Fibroblast of skin of scalp (primary cell): ENCODE measurements around the gene VWA8.
"Not testable (repeated sequence)": the region's sequence is repeated elsewhere in the genome, so short reads cannot be mapped to it uniquely, and the experiment has no call there.

ENCODE experiments used
- DNase-seq: peaks from one replicate; pipeline ENCODE4 v3.0.0-alpha.2; 2013

The VWA8 gene

DNA sequence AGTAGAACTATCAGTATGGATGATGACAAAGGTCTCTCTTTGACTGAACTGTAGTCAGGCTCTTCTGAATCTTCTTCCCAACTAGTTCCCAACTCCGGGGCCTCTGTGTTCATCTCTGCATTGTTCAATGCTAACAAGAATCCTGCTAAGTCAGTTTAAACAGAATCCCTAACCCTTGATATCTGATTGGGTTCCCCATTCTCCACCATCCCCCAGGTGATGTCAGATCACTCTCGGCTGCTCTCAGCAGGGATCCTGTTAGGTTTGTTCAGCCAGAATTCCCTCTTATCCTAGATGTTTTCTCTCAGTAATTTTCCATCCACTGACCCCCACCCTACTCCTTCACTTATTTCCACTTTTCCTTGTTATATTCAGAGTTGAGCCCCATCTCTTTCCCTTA lies 280.0 kb downstream of the VWA8 start:
- DNase-seq: no peak

GRCh38 chr13:41678848-41679247 lies 282.1 kb downstream of the VWA8 start:
- DNase-seq: no peak

- no peak for DNase-seq
These were observed 282.7 kb downstream of the VWA8 start for GRCh38 chr13:41678249-41678648.

GRCh38 chr13:41675306-41675705 lies 285.6 kb downstream of the VWA8 start:
- no peak for DNase-seq

DNA sequence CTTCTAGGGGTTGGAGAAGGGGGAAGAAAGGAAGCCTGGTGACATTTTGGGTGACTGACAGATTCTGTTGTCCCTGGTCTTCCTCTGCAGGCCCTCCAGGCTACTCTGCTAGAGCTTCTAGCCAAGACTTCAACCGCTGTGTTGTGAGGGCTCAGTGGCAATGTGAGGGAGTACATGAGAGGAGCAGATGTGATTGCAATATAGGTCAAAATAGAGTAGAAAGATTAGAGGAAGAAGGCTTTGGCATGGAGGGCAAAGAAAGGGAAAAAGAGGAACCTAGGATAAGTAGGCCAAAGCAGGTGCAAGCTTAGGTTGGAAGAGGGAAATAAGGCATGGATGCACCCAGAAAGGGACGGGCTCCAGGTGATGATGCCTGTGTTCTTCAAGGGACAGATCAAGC lies 286.7 kb downstream of the VWA8 start:
- DNase-seq: no peak

- no peak for DNase-seq
These were observed 287.3 kb downstream of the VWA8 start for GRCh38 chr13:41673640-41674039.

- no peak for DNase-seq
These were observed 290.0 kb downstream of the VWA8 start for GRCh38 chr13:41670873-41671443.

GRCh38 chr13:41668130-41668757 lies 292.7 kb downstream of the VWA8 start:
- DNase-seq: peak; percentile 92

GRCh38 chr13:41666644-41667043 lies 294.3 kb downstream of the VWA8 start:
- DNase-seq: no peak

- DNase-seq: no peak
These were observed 300.5 kb downstream of the VWA8 start for GRCh38 chr13:41660411-41660810.

- peak; percentile 67 for DNase-seq
These were observed 302.8 kb downstream of the VWA8 start for GRCh38 chr13:41658057-41658661.

- DNase-seq: no peak
These were observed 304.9 kb downstream of the VWA8 start for GRCh38 chr13:41655997-41656396.

- no peak for DNase-seq
These were observed 306.1 kb downstream of the VWA8 start for GRCh38 chr13:41654796-41655195.

GRCh38 chr13:41652735-41653361 lies 308.1 kb downstream of the VWA8 start:
- peak; percentile 75 for DNase-seq

GRCh38 chr13:41651413-41652058 lies 309.4 kb downstream of the VWA8 start:
- DNase-seq: no peak

DNA sequence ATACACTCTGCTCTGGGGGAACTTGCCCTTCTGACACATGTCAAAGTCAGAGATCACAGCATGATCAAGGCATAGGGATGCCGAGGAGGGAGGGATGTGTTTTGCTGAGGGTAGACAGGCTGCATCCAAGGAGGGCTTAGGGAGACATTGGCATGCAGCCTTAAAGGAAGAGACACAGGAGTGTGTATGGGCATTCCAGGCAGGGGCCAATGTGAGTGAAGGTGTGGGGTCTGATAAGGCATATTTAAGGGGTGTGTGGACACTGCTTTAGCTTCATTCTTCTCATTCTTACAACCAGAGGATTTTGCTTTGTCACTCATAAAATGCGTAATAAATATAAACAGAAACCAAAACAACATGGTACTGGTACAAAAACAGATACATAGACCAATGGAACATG lies 310.2 kb downstream of the VWA8 start:
- no peak for DNase-seq

- peak; percentile 29 for DNase-seq
These were observed 311.2 kb downstream of the VWA8 start for GRCh38 chr13:41649659-41650058.

- DNase-seq: peak; percentile 36
These were observed 312.5 kb downstream of the VWA8 start for GRCh38 chr13:41648314-41648935.

DNA sequence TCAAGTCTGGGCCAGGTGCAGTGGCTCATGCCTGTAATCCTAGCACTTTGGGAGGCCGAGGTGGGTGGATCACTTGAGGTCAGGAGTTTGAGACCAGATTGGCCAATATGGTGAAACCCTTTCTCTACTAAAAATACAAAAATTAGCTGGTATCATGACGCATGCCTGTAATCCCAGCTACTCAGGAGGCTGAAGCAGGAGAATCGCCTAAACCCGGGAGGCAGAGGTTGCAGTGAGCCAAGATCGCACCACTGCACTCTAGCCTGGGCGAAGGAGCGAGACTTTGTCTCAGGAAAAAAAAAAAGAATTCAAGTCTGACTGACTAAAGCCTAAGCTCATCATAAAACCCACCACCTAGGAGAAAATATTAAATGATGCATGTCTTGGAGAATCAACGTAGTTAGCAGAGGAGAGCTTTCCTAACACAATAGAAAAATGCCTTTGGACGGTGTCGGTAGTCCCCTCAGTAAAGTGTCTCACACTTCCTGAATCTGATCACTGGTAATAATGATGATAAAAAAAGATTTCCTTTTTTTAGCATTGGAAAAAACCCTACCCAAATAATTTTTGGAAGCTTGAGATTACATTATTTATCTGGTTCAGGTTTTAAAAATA lies 313.1 kb downstream of the VWA8 start:
- DNase-seq: not testable (repeated sequence)

DNA sequence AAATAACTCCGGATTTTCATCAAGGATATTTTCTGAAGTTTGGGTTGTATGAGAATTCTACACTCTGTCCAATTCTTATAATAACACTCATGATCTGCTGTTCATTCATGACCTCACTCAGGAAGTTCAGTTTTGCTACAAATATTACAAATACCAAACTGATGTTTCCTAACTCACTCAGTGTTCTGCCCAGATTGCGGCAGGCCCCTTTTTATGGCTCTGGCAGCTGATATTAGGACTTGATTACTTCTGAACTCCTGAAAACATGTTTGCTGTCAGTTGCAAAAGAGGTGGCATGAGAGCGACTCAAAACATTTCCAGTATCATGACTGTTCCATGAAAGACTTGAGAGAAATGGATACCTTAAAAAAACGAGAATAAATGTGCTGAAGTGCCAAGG lies 315.6 kb downstream of the VWA8 start:
- peak; percentile 83 for DNase-seq

GRCh38 chr13:41644742-41645141 lies 316.2 kb downstream of the VWA8 start:
- no peak for DNase-seq

DNA sequence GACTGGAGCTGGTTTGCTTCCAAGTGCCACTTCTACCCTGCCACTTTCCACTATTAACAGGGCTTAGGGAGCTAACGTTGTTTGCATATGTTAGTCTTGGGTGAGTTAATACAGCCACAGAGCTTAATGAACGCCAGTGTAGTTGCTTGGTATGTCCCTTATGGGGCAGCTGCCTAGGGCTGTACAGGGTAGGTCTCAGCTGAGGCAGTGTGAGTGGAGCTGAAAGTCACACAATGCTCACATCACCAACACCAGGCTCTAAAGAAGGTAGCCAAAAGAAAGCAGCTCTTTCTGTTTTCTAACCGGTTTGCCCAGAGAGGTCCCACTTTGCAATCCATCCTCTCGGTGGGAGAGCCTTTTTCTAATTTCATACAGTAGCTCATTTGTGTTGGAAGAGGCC lies 317.4 kb downstream of the VWA8 start:
- DNase-seq: no peak
